Measurements from ENCODE around the gene CEP170B. TPM values are rescaled to one million over a fixed set of nuclear protein-coding genes. Genes with fewer than 3 reads are reported as not detected.

Gene CEP170B
- total and polyA plus RNA-seq, 9 of the 15 experiments (the other 6 are each of a cell fraction or from before 2014, with no cell fraction given): 0.01 to 10.2 (median 2.2) TPM

GRCh38 chr14:104865631-104866441 is 768 bp downstream of the CEP170B start (continued):
- TF ChIP-seq ZNF592 (IDR thresholded peaks at IDR 0.05): no peak
- TF ChIP-seq DACH1 (IDR thresholded peaks at IDR 0.05; ENCODE audit: partially characterized antibody): no peak
- TF ChIP-seq ZBED1 (IDR thresholded peaks at IDR 0.05): no peak
- TF ChIP-seq ZBTB40 (IDR thresholded peaks at IDR 0.05): 0 out of 2 replicates have a peak, but pooled peaks have one; percentile 39
- TF ChIP-seq ZBTB40 (CRISPR knock-in tag; IDR thresholded peaks at IDR 0.05): no peak
- no peak for TF ChIP-seq ZNF12 (CRISPR knock-in tag; IDR thresholded peaks at IDR 0.05)
- TF ChIP-seq NBN (IDR thresholded peaks at IDR 0.05; ENCODE audit: low read depth): no peak
- TF ChIP-seq RFX5 (IDR thresholded peaks at IDR 0.05; ENCODE audit: low read depth, low read length): no peak
- TF ChIP-seq ZSCAN32 (CRISPR knock-in tag; IDR thresholded peaks at IDR 0.05): no peak
- no peak for TF ChIP-seq MAFK (IDR thresholded peaks at IDR 0.05; ENCODE audit: low read length)
- TF ChIP-seq MYC (IDR thresholded peaks at IDR 0.05; ENCODE audit: low read depth, low read length): no peak
- no peak for TF ChIP-seq MYC (CRISPR knock-in tag; IDR thresholded peaks at IDR 0.05; ENCODE audit: borderline replicate concordance, low read depth)
- TF ChIP-seq POLR3A (IDR thresholded peaks at IDR 0.05; ENCODE audit: borderline replicate concordance, extremely low read depth, insufficient read depth, insufficient read length): no peak
- no peak for TF ChIP-seq MTF1 (CRISPR knock-in tag; IDR thresholded peaks at IDR 0.05; ENCODE audit: borderline replicate concordance)
- 0 out of 2 replicates have a peak, but pooled peaks have one; percentile 25 for TF ChIP-seq PHF8 (IDR thresholded peaks at IDR 0.05; ENCODE audit: borderline replicate concordance, low read length)
- TF ChIP-seq TAL1 (IDR thresholded peaks at IDR 0.05): no peak

All from K562 (cell line).